Smooth muscle cell (in vitro differentiated cells): Measurements from ENCODE around the gene P2RX3. TPM values are rescaled to one million over a fixed set of nuclear protein-coding genes. Genes with fewer than 3 reads are reported as not detected.

Source experiments
- DNase-seq: peaks from one replicate; lab custom pipeline; 2025; ENCODE audit not compliant: unreplicated experiment; lab: John Stamatoyannopoulos, UW
- H2AFZ ChIP-seq: fragments of 200-600 bp; sonication (generic); 2 replicates; pipeline ENCODE4 v1.6.0; 2016; ENCODE audit warnings: antibody characterized with exemption, low read depth, mild to moderate bottlenecking
- H3F3A ChIP-seq: fragments of 200-600 bp; sonication (generic); 2 replicates; pipeline ENCODE4 v1.6.0; 2017; ENCODE audit warnings: antibody characterized with exemption, low read depth
- H3K27ac ChIP-seq: fragments of 200-600 bp; sonication (generic); 2 replicates; pipeline ENCODE4 v1.5.1; 2016; ENCODE audit warnings: low read depth, mild to moderate bottlenecking
- H3K27me3 ChIP-seq: fragments of 200-600 bp; sonication (generic); 2 replicates; pipeline ENCODE4 v1.6.1; 2016; ENCODE audit warnings: low read depth, mild to moderate bottlenecking
- H3K36me3 ChIP-seq: fragments of 200-600 bp; sonication (generic); 2 replicates; pipeline ENCODE4 v1.5.1; 2016; ENCODE audit warnings: low read depth
- H3K4me1 ChIP-seq: fragments of 200-600 bp; sonication (generic); 2 replicates; pipeline ENCODE4 v1.5.1; 2016; ENCODE audit warnings: low read depth
- H3K4me2 ChIP-seq: fragments of 200-600 bp; sonication (generic); 2 replicates; pipeline ENCODE4 v1.6.0; 2016; ENCODE audit warnings: mild to moderate bottlenecking
- H3K4me3 ChIP-seq: fragments of 200-600 bp; sonication (generic); 2 replicates; pipeline ENCODE4 v1.5.1; 2016; ENCODE audit warnings: mild to moderate bottlenecking
- H3K79me2 ChIP-seq: fragments of 200-600 bp; sonication (generic); 2 replicates; pipeline ENCODE4 v1.6.0; 2016; ENCODE audit warnings: low read depth, mild to moderate bottlenecking
- H3K9ac ChIP-seq: fragments of 200-600 bp; sonication (generic); 2 replicates; pipeline ENCODE4 v1.6.0; 2016; ENCODE audit warnings: low read depth
- H3K9me3 ChIP-seq: fragments of 200-600 bp; sonication (generic); replicated peaks from 2 replicates; pipeline ENCODE4 v1.5.1; 2016; ENCODE audit warnings: low read depth
- H4K20me1 ChIP-seq: fragments of 200-600 bp; sonication (generic); 2 replicates; pipeline ENCODE4 v1.6.0; 2016; ENCODE audit warnings: low read depth
- WGBS: methylation state at CpG from one replicate; pipeline ENCODE4 v1.1.7; 2016; ENCODE audit warnings: low lambda C conversion rate; 5-methylcytosine and 5-hydroxymethylcytosine counted together
- polyA plus RNA-seq: library from polyadenylated mRNA; unstranded; fragments of >200 nt; fragmentation: Nextera tagmentation; extraction: Ambion mirVana; gene quantifications from 2 replicates; pipeline ENCODE4 v1.2.1, GENCODE V29; 2016
- total RNA-seq: library from RNA; depleted of rRNA; stranded (reverse); fragments of >200 nt; gene quantifications from 2 replicates; pipeline ENCODE4 v1.2.3, GENCODE V29; 2014
- TF ChIP-seq, protein P1 (sequence below): fragments of 200-600 bp; sonication (generic); IDR thresholded peaks from 2 replicates; pipeline ENCODE4 v1.5.1; 2017; ENCODE audit warnings: borderline replicate concordance, mild to moderate bottlenecking, antibody characterized with exemption; ENCODE audit not compliant: insufficient read depth, poor library complexity, severe bottlenecking

The P2RX3 gene
- total and polyA plus RNA-seq, 2 experiments from 2014 or later, result 0.19 TPM; not detected in 1

DNA sequence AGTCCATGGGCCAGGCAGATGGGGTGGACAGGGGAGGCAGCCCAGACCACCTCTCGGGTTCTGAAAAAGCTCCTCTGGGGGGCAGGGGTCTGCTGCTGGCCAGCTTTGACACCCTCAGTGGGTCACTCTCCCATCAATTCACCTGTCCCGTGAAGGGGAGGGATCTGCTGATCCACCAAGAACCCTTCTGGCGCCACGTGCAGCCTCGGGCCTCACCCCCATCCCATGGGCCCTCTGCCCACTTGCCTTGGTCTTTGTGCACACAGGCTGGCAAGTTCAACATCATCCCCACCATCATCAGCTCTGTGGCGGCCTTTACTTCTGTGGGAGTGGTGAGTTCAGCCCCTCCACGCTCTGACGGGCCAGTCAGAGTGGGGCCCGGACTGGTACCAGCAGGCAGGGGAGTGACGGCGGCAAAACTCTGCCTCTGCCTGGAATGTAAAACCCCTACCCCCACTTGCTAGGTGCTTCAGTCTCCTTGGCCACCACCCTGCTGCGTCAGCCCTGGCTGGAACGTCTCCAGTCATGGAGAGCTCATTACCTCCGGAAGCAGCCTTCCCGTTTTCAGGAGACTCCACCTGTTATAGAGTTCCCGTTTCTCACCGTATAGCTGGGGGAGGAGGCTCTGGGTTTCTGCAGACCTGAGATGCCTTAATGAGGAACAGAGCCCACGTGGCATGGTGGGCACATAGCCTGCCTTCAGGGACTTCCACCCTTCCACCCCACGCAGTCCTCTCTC lies 30.1 kb downstream of the P2RX3 start:
- 87% methylated on average over 19 of the region's 19 CpGs for WGBS
- Histone ChIP-seq H4K20me1 (no peaks in the 10 kb centered on the region), H3K4me1 (peaks cover 15% of the 10 kb centered on the region), H3K27me3 (no peaks in the 10 kb centered on the region), H3F3A (peaks cover 5% of the 10 kb centered on the region), H3K4me2 (no peak overlapping the region), H3K9me3 (no peaks in the 10 kb centered on the region), H3K79me2 (no peaks in the 10 kb centered on the region), H2AFZ (no peak overlapping the region), H3K27ac (no peak overlapping the region), H3K4me3 (no peak overlapping the region), H3K36me3 (no peaks in the 10 kb centered on the region), H3K9ac (no peak overlapping the region)
- TF ChIP-seq, protein P1, sequence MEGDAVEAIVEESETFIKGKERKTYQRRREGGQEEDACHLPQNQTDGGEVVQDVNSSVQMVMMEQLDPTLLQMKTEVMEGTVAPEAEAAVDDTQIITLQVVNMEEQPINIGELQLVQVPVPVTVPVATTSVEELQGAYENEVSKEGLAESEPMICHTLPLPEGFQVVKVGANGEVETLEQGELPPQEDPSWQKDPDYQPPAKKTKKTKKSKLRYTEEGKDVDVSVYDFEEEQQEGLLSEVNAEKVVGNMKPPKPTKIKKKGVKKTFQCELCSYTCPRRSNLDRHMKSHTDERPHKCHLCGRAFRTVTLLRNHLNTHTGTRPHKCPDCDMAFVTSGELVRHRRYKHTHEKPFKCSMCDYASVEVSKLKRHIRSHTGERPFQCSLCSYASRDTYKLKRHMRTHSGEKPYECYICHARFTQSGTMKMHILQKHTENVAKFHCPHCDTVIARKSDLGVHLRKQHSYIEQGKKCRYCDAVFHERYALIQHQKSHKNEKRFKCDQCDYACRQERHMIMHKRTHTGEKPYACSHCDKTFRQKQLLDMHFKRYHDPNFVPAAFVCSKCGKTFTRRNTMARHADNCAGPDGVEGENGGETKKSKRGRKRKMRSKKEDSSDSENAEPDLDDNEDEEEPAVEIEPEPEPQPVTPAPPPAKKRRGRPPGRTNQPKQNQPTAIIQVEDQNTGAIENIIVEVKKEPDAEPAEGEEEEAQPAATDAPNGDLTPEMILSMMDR, result no peak
- no peak for DNase-seq

DNA sequence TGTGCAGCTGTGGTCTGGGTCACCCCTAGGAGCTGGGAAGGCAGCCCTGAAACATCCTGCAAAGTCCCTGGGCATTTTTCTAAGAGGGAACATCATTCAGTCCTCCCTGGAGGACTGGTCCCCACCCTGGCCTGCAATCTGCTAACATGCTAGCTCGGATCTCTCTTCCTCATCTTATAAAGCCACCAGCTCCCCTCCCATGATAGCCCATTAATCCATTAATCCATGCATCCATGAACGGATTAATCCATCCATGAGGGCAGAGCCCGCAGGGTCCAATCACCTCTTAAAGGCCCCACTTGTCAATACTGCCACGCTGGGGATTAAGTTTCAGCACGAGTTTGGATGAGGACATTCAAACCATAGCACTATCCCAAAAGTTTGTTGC lies 30.7 kb downstream of the P2RX3 start:
- no peaks in the 10 kb centered on the region for H4K20me1 ChIP-seq
- no peak overlapping the region for H3K4me3 ChIP-seq
- TF ChIP-seq, protein P1, result no peak
- no peaks in the 10 kb centered on the region for H3K27me3 ChIP-seq
- no peaks in the 10 kb centered on the region for H3K79me2 ChIP-seq
- no peak overlapping the region for H3K9ac ChIP-seq
- H3K36me3 ChIP-seq, result no peaks in the 10 kb centered on the region
- no peaks in the 10 kb centered on the region for H3K9me3 ChIP-seq
- 83% methylated on average over 5 of the region's 5 CpGs for WGBS
- peaks cover 15% of the 10 kb centered on the region for H3K4me1 ChIP-seq
- H3F3A ChIP-seq, result peaks cover 5% of the 10 kb centered on the region
- H2AFZ ChIP-seq, result no peak overlapping the region
- no peak overlapping the region for H3K27ac ChIP-seq
- DNase-seq, result no peak
- H3K4me2 ChIP-seq, result no peak overlapping the region

DNA sequence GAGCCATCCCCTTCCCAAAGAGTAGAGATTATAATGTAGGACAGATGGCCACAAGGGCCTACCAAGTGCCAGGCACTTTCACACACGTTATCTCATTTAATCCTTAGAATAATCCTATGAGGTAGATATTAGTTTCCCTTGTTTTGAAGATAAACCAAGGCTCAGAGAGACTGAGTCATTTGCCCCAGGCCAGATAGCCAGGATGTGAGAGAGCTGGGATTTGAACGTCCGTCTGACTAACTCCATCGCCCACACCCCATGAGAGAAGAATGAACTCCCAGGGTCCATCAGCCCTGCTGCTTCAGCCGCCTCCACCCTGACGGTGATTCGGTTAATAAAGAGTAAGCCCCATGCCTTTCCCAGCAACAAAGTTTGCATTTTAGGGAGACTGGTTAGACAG lies 32.1 kb downstream of the P2RX3 start:
- WGBS, result 33% methylated on average over 7 of the region's 7 CpGs
- Histone ChIP-seq H4K20me1 (no peaks in the 10 kb centered on the region), H3F3A (peaks cover 5% of the 10 kb centered on the region), H3K27me3 (no peaks in the 10 kb centered on the region), H3K79me2 (no peaks in the 10 kb centered on the region), H3K4me3 (no peak overlapping the region), H2AFZ (no peak overlapping the region), H3K4me1 (peaks cover 11% of the 10 kb centered on the region), H3K27ac (no peak overlapping the region), H3K9ac (no peak overlapping the region), H3K4me2 (peak overlapping the region; percentile 19), H3K9me3 (no peaks in the 10 kb centered on the region), H3K36me3 (no peaks in the 10 kb centered on the region)
- no peak for DNase-seq
- TF ChIP-seq, protein P1, result no peak

DNA sequence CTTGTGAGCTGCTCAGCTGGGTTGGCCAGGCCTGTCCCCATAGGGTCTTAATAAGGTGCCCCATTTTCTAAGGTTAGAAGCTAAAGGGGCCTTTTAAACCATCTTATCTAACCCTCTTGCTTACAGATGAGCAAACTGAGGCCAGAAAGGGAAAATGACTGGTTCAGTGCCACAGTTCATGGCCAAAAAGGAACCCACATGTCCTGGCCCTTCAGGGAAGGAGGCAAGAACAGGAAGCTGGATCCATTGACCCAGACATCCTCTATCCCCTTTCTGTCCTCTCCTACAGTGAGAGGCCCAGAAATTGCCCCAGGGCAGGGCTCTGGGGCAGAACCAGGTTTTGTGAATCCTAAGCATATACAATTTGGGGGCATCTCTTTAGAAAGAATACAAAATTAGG lies 32.8 kb downstream of the P2RX3 start:
- TF ChIP-seq, protein P1, result no peak
- Histone ChIP-seq H3K4me3 (no peak overlapping the region), H3K79me2 (no peaks in the 10 kb centered on the region), H3K4me1 (peaks cover 4% of the 10 kb centered on the region), H3K9ac (no peak overlapping the region), H4K20me1 (no peaks in the 10 kb centered on the region), H3K27ac (no peak overlapping the region), H3F3A (peaks cover 5% of the 10 kb centered on the region), H3K4me2 (peak overlapping the region; percentile 19), H3K36me3 (no peaks in the 10 kb centered on the region), H2AFZ (no peak overlapping the region), H3K27me3 (no peaks in the 10 kb centered on the region), H3K9me3 (no peaks in the 10 kb centered on the region)
- no peak for DNase-seq
